AG10803 (cell line): ENCODE results near the gene SPATS2L.

ENCODE experiments used
- DNase-seq: peaks from one replicate; pipeline ENCODE4 v3.0.0; 2010; ENCODE audit warnings: low read depth
- H3K4me3 ChIP-seq: 2 replicates; pipeline ENCODE4 v1.5.1; 2011; ENCODE audit warnings: mild to moderate bottlenecking, low read length, control low read depth
- CTCF ChIP-seq: conservative IDR thresholded peaks from 2 replicates; pipeline ENCODE4 v1.5.1; 2011; ENCODE audit warnings: mild to moderate bottlenecking, low read length, control low read depth, inconsistent platforms

The SPATS2L gene

GRCh38 chr2:200379481-200380090 is 73.1 kb downstream of the SPATS2L start:
- DNase-seq: no peak
- no peak for TF ChIP-seq CTCF
- H3K4me3 ChIP-seq: no peak overlapping the region

- no peak for DNase-seq
- TF ChIP-seq CTCF: no peak
- no peak overlapping the region for H3K4me3 ChIP-seq
Measured at GRCh38 chr2:200380091-200380561, 73.6 kb downstream of the SPATS2L start.

- TF ChIP-seq CTCF: no peak
- H3K4me3 ChIP-seq: no peak overlapping the region
- DNase-seq: peak; percentile 77
Measured at GRCh38 chr2:200380833-200381542, 74.5 kb downstream of the SPATS2L start.

GRCh38 chr2:200382874-200383273 is 76.4 kb downstream of the SPATS2L start:
- no peak overlapping the region for H3K4me3 ChIP-seq
- no peak for TF ChIP-seq CTCF
- DNase-seq: no peak

GRCh38 chr2:200383380-200384110 is 77.1 kb downstream of the SPATS2L start:
- DNase-seq: peak; percentile 62
- no peak overlapping the region for H3K4me3 ChIP-seq
- TF ChIP-seq CTCF: no peak

- DNase-seq: no peak
- H3K4me3 ChIP-seq: no peak overlapping the region
- no peak for TF ChIP-seq CTCF
Measured at GRCh38 chr2:200385063-200385635, 78.7 kb downstream of the SPATS2L start.
